ENCODE results near the gene ITGB7.

DNA sequence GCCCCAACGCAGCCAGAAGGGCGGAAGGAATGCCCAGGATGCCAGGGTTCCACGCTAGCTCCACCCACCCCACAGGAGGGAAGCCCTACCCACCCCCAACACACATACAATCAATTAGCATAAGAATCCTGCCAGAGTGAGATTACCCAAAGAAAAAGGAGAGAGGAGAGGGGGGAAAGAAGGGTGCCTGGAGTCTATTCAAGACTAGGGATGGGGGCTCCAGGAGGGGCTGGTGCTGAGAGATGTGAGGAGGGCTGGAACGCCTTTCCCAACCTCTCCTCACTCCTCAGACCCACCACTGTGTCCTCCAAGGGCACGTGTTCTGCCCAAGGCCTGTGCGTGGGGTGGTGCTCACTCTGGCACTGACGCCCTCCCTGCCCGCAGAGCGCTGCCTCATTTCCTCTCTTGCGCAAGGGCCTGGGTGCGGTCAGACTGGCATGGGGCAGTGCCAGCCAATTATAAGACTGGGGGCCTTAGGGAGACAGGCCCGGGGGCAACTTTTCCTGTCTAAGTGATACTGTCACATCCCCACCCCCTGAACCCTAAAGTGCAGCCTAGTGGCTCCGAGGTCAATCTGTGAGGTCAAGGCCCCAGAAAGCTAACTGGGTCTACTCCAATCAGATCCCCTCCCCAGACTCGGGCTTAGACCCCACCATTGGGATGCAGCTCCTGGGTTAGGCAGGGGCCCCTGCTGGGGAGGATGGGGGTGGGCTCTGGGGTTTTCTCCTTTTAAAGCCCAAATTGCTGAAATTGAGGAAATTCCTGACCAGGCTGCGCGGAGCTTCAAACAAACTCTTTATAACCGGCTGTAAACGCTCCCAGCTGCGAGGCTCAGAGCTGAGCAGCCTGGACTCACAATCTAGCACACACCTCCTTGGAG is 10.2 kb upstream of the ITGB7 start:
- TF ChIP-seq, protein P1, sequence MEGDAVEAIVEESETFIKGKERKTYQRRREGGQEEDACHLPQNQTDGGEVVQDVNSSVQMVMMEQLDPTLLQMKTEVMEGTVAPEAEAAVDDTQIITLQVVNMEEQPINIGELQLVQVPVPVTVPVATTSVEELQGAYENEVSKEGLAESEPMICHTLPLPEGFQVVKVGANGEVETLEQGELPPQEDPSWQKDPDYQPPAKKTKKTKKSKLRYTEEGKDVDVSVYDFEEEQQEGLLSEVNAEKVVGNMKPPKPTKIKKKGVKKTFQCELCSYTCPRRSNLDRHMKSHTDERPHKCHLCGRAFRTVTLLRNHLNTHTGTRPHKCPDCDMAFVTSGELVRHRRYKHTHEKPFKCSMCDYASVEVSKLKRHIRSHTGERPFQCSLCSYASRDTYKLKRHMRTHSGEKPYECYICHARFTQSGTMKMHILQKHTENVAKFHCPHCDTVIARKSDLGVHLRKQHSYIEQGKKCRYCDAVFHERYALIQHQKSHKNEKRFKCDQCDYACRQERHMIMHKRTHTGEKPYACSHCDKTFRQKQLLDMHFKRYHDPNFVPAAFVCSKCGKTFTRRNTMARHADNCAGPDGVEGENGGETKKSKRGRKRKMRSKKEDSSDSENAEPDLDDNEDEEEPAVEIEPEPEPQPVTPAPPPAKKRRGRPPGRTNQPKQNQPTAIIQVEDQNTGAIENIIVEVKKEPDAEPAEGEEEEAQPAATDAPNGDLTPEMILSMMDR (IDR thresholded peaks at IDR 0.05 in 2 of 3, conservative IDR thresholded peaks at IDR 0.05 in 1 of 3; ENCODE audit: insufficient read depth in 2 of 3, low read depth in 1 of 3, low read length in 3 of 3), result no peak
- TF ChIP-seq MAZ (CRISPR knock-in tag; conservative IDR thresholded peaks at IDR 0.05 in 1 of 2, IDR thresholded peaks at IDR 0.05 in 1 of 2) (no peak), POLR2A (conservative IDR thresholded peaks at IDR 0.05) (no peak), TSC22D4 (tag; IDR thresholded peaks at IDR 0.05) (no peak), ESRRA (IDR thresholded peaks at IDR 0.05; ENCODE audit: borderline replicate concordance, low read depth) (no peak), EZH2 (IDR thresholded peaks at IDR 0.05; ENCODE audit: borderline replicate concordance, low read depth, low read length) (no peak), RBM15 (IDR thresholded peaks at IDR 0.05; ENCODE audit: insufficient read depth, low read length) (no peak), NRF1 (conservative IDR thresholded peaks at IDR 0.05 in 1 of 2, IDR thresholded peaks at IDR 0.05 in 1 of 2) (no peak)
- TF ChIP-seq, protein P2, sequence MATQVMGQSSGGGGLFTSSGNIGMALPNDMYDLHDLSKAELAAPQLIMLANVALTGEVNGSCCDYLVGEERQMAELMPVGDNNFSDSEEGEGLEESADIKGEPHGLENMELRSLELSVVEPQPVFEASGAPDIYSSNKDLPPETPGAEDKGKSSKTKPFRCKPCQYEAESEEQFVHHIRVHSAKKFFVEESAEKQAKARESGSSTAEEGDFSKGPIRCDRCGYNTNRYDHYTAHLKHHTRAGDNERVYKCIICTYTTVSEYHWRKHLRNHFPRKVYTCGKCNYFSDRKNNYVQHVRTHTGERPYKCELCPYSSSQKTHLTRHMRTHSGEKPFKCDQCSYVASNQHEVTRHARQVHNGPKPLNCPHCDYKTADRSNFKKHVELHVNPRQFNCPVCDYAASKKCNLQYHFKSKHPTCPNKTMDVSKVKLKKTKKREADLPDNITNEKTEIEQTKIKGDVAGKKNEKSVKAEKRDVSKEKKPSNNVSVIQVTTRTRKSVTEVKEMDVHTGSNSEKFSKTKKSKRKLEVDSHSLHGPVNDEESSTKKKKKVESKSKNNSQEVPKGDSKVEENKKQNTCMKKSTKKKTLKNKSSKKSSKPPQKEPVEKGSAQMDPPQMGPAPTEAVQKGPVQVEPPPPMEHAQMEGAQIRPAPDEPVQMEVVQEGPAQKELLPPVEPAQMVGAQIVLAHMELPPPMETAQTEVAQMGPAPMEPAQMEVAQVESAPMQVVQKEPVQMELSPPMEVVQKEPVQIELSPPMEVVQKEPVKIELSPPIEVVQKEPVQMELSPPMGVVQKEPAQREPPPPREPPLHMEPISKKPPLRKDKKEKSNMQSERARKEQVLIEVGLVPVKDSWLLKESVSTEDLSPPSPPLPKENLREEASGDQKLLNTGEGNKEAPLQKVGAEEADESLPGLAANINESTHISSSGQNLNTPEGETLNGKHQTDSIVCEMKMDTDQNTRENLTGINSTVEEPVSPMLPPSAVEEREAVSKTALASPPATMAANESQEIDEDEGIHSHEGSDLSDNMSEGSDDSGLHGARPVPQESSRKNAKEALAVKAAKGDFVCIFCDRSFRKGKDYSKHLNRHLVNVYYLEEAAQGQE (IDR thresholded peaks at IDR 0.05; ENCODE audit: borderline replicate concordance), result no peak
- TF ChIP-seq, protein P2 (CRISPR knock-in tag; IDR thresholded peaks at IDR 0.05; ENCODE audit: low read depth), result no peak
- TF ChIP-seq, protein P3, sequence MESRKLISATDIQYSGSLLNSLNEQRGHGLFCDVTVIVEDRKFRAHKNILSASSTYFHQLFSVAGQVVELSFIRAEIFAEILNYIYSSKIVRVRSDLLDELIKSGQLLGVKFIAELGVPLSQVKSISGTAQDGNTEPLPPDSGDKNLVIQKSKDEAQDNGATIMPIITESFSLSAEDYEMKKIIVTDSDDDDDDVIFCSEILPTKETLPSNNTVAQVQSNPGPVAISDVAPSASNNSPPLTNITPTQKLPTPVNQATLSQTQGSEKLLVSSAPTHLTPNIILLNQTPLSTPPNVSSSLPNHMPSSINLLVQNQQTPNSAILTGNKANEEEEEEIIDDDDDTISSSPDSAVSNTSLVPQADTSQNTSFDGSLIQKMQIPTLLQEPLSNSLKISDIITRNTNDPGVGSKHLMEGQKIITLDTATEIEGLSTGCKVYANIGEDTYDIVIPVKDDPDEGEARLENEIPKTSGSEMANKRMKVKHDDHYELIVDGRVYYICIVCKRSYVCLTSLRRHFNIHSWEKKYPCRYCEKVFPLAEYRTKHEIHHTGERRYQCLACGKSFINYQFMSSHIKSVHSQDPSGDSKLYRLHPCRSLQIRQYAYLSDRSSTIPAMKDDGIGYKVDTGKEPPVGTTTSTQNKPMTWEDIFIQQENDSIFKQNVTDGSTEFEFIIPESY (CRISPR knock-in tag; IDR thresholded peaks at IDR 0.05), result no peak
- TF ChIP-seq, protein P4, sequence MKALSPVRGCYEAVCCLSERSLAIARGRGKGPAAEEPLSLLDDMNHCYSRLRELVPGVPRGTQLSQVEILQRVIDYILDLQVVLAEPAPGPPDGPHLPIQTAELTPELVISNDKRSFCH (CRISPR knock-in tag; IDR thresholded peaks at IDR 0.05), result no peak
- TF ChIP-seq, protein P4 (tag; IDR thresholded peaks at IDR 0.05), result no peak
- TF ChIP-seq, protein P5, sequence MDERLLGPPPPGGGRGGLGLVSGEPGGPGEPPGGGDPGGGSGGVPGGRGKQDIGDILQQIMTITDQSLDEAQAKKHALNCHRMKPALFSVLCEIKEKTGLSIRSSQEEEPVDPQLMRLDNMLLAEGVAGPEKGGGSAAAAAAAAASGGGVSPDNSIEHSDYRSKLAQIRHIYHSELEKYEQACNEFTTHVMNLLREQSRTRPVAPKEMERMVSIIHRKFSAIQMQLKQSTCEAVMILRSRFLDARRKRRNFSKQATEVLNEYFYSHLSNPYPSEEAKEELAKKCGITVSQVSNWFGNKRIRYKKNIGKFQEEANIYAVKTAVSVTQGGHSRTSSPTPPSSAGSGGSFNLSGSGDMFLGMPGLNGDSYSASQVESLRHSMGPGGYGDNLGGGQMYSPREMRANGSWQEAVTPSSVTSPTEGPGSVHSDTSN (CRISPR knock-in tag; IDR thresholded peaks at IDR 0.05; ENCODE audit: low read depth), result no peak
- TF ChIP-seq, protein P5 (tag; conservative IDR thresholded peaks at IDR 0.05; ENCODE audit: low read depth), result no peak
